GM21360 (cell line): ENCODE data around the gene SPTBN5.
"Not testable (repeated sequence)": the region's sequence is repeated elsewhere in the genome, so short reads cannot be mapped to it uniquely, and the experiment has no call there.

Experiments used
- ATAC-seq: cut with Tn5 transposase; IDR thresholded peaks from one replicate; pipeline ENCODE4 v1.9.1; 2021; ENCODE audit warnings: mild to moderate bottlenecking, moderate library complexity; ENCODE audit not compliant: unreplicated experiment

Gene SPTBN5

DNA sequence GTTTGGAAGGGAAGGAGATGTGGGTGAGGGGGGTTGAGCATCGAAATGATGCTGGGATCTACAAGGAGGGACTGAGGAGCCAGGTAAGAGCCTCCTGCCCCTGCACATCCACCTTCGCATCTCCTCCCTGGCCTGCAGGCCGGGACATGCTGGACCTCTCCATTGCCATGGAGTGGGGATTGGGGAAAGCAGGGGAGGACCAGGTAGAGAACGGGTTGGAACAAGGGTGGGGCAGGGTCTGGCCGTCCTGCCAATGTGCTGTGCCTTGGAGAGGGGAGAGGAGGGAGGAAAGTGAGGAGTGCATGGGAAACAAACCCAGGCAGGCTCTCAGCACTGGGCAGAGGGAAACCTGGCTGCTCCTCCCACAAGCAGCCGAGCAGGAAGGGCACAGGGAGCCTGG, 44.6 kb downstream of the SPTBN5 start:
- ATAC-seq: no peak

DNA sequence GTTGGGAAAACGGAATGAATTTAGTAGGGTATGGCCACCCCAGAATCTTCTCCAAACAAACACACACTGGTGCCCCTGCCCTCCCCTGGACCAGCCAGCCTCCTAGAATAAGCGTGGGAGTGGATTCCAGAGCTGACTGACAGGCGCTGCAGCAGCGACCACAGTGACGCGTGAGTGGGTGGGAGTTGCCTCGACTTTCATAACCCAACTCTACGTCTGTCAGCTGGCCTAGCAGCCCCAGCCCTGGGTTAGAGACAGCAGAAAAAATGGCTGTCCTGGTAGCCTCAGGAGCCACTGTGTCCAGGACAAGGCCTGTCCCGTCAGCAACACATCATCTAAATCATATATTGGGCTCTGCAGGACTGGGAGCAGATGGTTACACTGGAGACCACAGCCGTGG, 45.2 kb downstream of the SPTBN5 start:
- ATAC-seq: no peak

DNA sequence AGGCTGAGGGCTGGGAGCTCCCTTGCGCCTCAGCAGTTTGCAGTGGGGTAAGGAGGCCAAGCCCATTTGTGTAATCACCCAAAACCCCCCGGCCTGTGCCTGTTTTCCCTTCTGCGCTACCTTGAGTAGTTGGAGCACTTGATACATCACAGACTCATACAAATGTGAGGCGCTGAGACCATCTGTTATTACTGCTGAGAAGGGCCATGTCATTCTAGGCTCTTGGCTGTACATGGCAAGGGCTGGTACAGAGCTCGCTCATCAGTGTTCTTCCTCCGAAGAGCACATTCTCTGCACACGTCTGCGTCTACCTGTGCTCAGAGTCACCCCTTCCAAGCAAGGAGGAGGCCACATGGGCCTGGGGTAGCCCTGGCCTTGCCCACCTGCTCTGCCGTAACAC, 45.9 kb downstream of the SPTBN5 start:
- no peak for ATAC-seq

DNA sequence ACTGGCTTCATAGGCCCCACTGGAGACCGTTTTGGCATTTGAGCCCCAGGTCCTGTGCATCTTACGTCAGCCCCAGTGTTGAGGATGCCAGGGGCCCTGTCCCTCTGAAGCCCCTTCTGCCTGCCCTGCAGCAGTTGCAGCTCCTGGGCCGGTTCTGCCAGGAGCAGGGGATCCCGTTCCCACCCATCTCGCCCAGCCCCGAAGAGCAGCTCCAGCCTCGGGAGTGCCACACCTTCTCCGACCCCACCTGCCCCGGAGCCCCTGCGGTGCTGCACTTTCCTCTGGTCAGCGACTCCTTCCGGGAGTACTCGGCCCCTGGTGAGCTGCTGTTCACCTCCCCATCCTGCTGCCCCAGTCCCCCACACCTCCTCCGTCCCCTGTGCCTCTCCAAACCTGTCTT, 46.6 kb downstream of the SPTBN5 start:
- ATAC-seq: no peak

DNA sequence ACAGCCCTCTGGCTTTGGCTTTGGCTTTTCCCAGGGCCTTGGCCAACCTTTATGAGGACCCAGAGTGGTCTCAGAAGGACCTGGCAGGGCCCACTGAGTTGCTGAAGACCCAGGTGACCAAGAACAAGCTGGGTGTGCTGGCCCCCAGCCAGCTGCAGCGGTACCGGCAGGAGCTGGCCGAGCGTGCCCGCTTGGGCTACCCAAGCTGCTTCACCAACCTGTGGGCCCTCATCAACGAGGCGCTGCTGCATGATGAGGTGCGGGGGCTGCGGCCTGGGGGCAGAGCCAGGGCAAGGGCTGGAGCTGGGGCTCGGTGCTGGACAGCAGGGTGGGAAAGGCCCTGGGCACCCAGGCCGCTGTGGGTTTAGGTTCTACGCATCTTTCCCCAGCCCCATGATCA, 49.0 kb downstream of the SPTBN5 start:
- no peak for ATAC-seq

DNA sequence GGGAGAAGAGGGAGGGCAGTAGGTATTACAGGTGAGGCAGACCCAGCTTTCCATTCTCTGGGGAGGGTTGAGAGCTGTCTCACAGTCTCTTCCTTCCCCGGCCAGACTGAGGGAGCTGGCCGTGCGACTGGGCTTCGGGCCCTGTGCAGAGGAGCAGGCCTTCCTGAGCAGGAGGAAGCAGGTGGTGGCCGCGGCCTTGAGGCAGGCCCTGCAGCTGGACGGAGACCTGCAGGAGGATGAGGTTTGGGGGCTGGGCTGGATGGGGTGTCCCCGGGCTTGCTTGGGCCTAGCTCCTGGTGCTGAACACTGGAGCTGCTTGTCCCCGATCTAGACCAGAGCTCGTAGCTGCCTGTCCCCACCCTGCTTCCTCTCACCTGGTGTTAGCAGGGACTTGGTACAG, 50.3 kb downstream of the SPTBN5 start:
- no peak for ATAC-seq

DNA sequence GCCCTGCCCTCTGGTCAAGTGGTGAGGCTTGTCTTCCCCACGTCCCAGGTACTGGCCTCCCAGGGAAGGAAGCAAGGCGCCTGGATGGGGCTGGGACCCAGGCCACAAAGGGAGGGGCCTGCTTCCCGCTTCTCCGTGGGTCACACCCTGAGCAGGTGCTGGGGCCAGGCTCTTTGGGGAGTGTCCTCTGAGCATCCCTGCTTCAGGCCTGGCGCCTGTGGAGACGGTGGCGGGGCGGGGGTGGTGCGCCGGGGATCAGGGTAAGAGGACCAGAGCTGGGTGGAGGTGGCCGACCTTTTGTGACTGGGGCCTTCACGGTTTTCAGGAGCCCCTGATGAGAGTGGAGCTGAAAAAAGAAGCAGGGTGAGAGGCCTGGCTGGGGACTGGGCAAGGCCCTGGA, 51.6 kb downstream of the SPTBN5 start:
- no peak for ATAC-seq

DNA sequence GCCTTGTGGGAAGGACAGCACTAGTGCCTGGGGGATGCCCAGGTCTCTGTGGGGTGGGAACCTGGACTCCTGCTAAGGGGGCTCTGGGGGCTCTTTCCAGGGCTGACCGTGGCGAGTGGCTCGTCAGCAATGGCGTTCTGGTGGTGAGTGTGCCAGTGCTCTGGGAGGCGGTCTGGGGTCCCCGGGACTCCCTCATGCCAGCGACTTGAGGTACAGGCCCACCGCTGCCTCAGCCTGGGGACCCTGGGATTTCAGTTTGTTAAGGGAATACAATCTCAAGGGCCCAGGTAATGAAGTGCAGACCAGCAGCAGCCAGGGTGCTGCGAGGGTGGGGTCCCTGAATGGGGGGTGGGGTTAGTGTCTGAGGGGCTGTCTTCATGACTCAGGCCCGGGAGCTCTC, 52.7 kb downstream of the SPTBN5 start:
- ATAC-seq: no peak

DNA sequence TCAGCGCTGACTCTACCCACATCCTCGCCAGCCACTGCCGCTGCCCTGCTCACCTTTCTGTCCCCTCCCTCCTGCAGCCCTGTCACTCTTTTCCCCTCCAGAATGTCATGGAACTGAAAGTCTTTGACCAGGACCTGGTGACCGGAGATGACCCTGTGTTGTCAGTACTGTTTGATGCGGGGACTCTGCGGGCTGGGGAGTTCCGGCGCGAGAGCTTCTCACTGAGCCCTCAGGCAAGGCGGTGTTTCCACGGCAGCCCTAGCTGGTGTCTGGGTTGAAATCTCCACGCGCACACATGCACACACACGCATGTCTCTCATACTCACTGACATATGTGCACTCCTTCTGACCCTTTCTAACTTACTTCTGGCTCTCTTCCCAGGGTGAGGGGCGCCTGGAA, 53.2 kb downstream of the SPTBN5 start:
- ATAC-seq: no peak

DNA sequence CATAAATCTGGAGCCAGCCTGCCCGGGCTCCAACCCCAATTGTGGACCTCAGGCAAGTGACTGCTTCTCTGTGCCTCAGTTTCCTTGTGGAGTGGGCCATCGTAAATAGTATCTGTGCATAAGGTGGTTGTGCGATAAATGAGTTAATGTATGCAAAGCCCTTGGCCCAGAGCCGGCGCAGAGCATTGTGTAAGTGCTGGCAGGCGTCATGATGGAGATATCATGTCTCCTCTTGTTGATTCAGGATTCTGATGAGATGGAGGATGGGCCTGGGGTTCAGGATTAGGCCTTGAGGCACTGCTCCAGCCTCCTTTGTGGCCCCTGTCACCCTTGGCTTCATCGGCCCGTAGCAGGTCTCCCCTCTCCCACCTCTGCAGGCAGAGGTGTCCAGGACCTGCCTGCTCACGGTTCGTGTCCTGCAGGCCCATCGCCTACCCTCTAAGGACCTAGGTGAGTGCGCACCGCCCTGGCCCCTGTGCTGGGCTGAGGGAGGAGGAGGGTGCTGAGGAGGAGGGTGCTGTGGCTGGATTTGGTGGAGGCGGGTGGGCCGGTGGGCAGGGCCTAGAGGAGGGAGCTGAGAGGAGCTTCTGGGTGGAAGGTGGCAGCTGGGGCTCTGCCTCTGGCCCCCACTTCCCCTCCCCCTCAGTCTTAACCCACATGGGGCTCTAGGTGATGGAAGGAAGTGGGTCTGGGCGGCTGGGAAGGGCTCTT, 53.9 kb downstream of the SPTBN5 start:
- ATAC-seq: no peak

DNA sequence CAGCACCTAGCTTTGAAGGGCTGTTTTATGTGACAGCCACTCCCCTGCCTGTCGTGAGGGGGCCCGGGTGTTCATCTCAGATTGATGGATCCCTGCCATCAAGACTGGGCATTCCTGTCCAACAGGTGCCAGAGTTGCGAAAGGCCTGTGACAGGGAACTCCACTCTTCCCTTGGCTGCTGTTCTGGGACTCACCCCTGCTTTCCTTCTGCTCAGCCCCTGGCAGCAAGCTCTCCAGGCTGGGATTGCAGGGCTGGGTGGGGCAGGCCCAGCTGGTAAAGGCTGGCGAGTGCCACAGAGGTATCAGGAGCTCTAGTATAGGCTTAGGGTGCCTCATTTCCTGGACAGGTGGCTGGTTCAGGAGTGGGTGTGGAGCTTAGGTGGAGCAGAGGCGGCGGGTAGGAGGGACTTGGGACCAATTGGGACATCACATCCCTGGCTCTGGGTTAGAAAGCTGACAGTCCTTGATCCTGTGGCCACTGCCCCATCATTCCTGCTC, 55.4 kb downstream of the SPTBN5 start, which contains the start of gene PLA2G4B:
TSS of gene PLA2G4B (plus strand) at position 448 of the 498 bp plus-strand sequence. CDS start 67 bp downstream, outside the sequence.
- ATAC-seq: no peak

DNA sequence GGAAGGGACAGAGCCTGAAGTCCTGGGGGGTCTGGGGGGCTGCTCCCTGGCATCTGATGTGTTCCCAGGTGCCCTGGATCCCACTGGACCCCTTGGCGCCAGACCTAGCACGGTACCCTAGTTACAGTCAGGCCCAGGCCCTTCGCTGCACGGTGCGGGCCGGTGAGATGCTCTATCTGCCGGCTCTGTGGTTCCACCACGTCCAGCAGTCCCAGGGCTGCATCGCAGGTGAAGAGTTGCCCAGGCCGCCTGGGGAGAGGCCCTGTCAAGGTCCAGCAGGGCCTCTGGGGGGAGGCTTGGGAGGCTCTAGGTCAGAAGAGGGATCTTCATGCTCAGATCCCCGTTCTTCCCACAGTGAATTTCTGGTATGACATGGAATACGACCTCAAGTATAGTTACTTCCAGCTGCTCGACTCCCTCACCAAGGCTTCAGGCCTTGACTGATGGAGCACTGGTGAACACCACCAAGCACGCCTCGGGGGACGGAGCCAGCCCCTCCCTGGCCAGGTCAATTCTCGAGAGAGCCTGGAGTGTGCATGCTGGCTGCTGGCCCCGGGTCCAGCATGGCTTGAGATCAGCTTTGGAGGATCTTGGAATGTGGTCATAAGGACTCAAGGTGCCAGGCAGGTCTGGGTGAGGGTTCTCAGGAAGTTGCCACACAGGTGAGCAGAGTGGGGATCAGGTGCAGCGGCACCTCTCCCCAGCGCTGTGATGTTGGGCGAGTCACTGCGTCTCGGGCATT, 57.0 kb downstream of the SPTBN5 start:
- no peak for ATAC-seq

DNA sequence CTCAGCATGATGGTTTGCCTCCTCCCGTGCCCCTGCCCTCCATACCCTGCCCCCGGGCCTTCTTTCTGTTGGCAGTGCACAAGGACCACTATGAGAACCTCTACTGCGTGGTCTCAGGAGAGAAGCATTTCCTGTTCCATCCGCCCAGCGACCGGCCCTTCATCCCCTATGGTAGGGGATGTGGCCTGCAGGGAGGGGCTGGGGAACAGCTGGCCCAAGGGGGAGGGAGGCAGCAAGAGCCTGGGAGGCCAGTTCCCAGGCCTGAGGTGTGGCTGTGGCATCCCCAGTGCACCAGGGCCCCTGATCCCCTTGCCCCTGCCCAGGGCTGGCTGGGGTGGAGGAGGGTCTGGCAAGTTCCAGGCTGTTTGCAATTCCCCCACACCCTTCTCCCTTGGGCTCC, 57.8 kb downstream of the SPTBN5 start:
- no peak for ATAC-seq

DNA sequence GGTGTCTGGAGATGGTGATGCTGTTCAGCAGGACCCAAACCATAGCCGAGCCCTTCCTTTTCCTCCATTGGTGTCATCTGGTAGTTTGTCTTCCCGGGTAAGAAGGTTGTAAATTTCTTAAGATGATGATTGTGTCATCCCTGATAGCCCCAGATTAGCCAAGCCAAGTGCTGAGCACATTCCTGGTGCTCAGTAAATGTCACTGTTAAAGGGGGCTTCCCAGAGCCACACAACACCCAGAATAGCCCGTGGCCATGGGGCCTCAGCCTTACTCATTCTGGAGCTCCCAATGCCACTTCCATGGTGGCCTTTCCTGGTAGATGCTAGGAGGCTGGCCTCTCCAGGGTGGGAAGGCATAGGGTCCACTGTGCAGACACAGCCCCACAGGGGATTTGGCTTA, 59.8 kb downstream of the SPTBN5 start:
- no peak for ATAC-seq

DNA sequence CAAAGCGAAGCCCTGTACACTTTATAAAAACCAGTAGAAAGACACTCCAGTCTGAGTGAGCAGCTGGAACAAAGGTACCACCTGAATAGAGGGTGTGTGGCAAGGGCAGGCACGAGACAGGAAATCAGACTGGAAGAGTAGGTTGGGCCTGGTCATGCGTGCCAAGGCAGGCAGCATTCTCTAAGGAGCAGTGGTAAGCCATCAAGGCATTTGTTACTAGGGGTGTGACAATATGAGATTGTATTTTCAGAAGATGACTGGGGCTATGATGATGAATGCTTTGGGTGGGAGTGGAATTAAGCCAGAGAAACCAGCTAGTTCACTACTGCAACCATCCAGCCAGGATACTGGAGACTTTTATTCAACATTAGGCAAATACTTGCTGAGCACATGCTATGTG, 61.0 kb downstream of the SPTBN5 start:
- ATAC-seq: no peak

DNA sequence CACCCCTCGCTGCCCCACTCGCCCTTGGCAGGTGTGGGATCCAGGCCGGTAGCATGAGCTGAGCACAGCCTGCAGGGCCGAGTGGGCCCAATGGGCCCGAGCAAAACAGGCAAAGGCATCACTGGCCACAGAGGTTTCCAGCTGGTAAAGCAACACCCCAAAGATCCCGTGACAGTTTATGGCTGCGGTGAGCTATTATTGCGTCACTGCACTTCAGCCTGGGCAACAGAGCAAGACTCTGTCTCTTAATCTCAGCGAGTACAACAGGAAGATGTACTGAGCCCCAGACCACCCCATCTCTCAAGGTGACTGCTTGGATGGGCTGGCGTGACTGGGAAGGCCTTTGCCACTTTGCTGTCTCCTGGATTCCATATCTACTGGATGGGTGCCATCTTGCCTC, 61.6 kb downstream of the SPTBN5 start:
- no peak for ATAC-seq

DNA sequence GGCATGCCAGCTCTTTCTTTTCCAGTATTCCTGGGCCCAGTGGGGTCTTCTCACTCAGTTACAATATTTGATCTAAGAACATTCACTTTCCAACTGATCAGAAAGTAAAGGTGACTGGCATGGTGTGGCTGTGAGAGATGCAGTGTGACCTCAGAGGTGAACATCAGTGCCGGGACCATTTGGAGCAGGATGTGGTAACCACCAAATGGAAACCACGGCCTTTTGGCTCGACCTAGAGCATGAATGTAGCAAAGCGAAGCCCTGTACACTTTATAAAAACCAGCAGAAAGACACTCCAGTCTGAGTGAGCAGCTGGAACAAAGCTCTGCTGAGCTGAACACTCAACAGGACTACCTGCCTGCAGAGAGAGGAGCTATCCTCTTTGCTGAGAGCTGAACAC, 62.6 kb downstream of the SPTBN5 start:
- not testable (repeated sequence) for ATAC-seq

DNA sequence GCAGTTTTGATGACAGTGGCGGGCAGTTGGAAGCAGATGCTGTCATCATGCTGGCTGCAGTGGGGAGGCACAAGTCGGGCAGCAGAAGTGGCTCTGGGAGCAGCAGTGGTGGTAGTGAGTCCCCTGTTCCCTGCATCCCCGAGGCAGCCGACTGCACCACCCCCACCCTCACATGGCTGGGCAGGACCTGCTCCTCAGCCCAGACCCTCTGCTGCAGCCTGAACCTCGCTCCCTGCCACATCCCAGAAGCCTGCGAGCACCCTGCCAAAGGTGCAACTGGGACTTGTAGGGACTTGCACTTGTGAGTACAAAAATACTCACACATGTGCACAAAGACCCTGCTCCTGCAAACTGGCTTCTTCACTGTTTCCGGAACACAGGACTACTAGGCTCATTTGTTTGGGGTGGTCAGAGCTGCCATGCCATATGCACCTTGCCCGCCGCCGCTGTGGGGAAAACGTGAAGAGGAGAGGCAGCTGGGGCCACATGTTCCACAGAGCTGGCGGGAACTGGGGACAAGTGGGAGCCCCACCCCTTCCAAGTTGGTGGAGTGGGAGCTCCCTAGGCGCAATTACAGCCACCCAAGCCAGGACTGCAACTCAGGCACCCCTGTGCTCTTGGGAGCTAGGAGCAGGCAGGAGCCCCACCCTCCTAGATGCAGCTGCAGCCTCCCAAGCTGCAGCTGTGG, 63.8 kb downstream of the SPTBN5 start:
- ATAC-seq: no peak

DNA sequence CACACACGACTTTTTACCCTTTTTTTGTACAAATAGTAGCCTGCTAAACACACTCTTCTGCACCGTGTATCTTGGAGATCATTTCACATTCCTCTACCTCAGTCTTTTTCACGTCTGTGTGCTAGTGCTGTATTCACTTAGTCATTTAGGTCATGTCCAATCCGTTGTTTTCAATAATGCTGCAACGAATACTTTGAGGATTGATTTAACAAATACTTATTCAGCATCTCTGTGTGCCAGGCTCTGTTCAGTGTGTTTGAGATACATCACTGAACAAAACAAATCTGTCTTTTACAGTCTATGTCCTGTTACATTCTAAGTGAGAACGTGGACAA, 65.1 kb downstream of the SPTBN5 start:
- ATAC-seq: no peak

DNA sequence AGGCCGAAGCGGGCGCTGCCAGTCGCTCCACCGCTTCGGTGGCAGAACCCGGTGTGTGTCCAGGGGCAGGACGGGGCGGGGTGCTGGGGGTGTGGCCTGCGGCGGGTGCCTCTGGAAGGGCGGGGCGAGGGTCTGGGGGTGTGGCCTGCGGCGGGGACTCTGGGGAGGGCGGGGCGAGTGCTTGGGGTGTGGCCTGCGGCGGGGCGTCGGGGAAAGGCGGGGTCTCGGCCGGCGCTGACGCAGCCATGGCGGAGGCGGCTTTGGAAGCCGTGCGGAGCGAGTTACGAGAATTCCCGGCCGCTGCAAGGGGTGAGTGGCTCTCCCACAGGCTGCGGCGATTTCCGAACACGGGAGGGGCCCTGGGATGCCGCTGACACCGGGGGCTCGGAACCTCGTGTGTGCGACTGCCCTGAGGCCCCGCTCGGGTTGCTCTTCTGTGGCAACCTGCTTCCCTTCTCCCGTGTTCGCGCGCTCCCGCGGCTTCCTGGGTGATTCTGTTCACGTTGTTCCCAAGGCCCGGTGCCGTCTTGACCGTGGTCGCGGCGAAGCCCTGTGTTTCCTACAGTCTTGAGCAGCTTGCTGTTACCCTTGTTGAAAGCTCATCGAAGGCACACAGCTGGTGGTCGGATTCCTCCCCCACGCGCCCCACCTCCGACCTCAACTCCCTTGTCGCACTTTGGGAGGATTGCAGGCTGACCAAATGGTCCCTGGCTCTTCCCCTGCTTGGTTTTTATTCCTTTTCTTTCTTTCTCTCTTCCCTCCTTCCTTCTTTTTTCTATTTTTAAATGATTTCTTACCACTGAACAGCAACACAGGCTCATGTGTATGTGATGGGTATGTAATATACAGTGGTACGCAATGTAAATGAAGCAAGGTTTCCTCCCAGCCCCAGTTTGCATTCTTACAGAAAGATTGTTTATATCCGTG, 65.7 kb downstream of the SPTBN5 start, which contains the start of gene JMJD7:
TSS of gene JMJD7 (plus strand) at position 213 of the 927 bp plus-strand sequence. CDS start at position 246, 33 bp downstream.
- peak; percentile 80 for ATAC-seq
